NK-92 (cell line): ENCODE data around the gene LZTS2.
A peak's percentile ranks its signal among the peaks of the same experiment; 100 is the strongest.

Experiments used
- DNase-seq: peaks from one replicate; lab custom pipeline; 2025; ENCODE audit not compliant: unreplicated experiment; lab: John Stamatoyannopoulos, UW

Gene LZTS2

GRCh38 chr10:100978121-100978900 lies 21.3 kb upstream of the LZTS2 start:
- no peak for DNase-seq

DNA sequence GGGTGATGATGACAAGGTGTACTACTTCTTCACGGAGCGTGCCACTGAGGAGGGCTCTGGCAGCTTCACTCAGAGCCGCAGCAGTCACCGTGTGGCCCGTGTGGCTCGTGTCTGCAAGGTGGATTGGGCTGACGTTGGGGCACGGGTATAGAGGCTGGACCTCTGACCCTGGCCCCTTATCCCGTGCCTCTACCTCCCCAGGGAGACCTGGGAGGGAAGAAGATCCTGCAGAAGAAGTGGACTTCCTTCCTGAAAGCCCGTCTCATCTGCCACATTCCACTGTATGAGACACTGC lies 20.8 kb upstream of the LZTS2 start:
- no peak for DNase-seq

GRCh38 chr10:100979791-100980272 lies 19.8 kb upstream of the LZTS2 start:
- DNase-seq: no peak

DNA sequence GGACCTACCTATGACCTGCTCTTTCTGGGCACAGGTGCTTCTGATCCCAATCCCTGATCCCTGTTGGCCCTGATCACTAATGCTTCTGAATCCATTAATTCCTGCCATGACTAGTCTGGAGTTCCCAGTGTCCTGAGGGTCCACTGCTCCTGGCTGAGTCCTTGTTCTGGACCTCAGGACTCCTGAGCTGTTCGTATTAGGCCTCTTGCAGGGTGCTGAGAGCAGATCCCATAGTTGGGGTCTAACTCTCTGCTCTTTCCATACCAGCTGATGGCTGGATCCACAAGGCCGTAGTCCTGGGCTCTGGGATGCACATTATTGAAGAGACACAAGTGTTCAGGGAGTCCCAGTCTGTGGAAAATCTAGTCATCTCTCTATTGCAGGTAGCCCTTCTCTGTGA lies 19.3 kb upstream of the LZTS2 start:
- DNase-seq: no peak

GRCh38 chr10:100980711-100981110 lies 18.9 kb upstream of the LZTS2 start:
- no peak for DNase-seq

DNA sequence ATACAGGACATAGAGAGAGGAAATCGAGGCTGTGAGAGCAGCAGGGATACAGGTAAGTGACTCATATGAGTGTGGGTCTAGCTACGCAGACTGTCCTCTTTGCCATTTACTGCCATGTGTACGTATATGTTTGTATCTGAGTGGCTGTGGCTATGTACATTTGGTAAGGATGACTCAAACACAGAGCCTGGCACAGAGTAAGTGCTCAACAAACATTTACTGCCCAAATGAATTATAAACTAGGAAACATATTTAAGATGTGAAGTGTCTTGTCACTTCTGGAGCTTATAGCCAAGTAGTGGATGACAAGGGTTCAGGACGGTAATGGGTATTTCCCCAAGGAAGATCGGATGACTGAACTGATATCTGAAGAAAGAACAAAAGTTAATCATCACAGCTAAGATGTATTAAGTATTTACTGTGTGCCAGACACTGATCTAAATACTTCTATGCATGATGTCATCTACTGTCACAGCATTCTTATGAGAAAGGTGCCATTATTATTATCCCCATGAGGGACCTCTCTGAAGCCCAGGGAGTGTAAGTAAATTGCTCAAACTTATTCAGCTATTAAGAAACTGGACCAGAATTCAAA lies 18.3 kb upstream of the LZTS2 start:
- no peak for DNase-seq

GRCh38 chr10:100982916-100983830 lies 16.4 kb upstream of the LZTS2 start:
- no peak for DNase-seq

GRCh38 chr10:100983868-100984671 lies 15.5 kb upstream of the LZTS2 start:
- DNase-seq: no peak

GRCh38 chr10:100984672-100985177 lies 14.9 kb upstream of the LZTS2 start:
- DNase-seq: no peak

DNA sequence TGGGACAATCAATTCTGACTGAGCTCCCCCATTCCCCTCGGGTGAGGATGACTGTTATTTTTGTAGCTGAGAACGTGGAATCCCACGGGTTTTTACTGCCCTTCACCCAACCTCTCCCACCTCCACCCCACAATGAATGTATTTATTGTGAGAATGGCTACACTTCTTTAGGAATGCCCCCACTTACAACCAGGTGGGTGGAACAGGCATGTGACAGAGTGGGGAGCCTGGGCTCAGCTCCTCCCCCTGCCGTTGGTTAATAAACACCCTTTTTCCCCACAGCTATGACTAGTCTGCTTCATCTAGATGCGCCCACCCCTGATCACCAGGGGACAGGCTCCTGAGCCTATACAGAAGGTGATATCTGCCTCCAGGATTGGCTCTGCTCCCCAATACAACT lies 14.3 kb upstream of the LZTS2 start:
- no peak for DNase-seq

DNA sequence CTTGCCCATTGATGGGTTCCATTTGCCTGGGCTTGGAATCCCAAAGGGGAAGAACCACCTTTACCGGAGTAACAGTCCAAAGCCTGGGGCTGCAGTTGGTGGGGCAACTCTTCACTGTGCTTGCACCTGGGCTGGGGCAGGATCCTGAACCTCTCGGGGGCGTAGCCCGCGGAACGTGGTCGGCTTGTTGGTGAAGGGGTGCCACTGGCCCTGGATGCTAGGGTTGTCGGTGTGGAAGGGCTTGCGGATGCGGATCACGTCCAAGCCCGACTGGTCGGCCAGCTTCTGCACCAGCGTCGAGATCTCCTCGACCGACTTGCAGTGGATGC lies 13.0 kb upstream of the LZTS2 start:
- no peak for DNase-seq

- DNase-seq: peak; percentile 24
Observed at GRCh38 chr10:100986952-100987684, 12.5 kb upstream of the LZTS2 start, which contains the start of the genes MRPL43 and TWNK. Gene MRPL43, minus strand, starts transcription at chr10:100987497. Its CDS starts 54 bp downstream, at chr10:100987443. Gene TWNK, plus strand, starts transcription at chr10:100987543. Its CDS starts 668 bp downstream, at chr10:100988211.

DNA sequence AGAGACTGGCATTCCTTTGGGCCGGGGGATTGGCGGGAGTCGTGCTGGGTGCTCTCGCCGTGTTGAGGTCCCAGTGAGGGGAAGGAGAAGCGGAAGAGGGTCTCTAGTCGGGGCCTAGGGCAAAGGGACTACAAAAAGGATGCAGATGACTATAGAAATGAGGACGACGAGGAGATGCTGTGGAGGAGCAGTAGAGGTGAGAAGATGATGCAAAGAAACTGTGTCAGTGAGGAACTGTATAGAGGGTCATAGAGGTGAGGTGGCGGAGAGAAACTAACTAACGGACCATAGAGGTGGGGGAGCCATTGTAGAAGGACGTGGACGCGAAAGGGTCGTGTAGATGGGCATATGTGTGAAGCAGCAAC lies 11.9 kb upstream of the LZTS2 start:
- DNase-seq: no peak

GRCh38 chr10:100988166-100988565 lies 11.4 kb upstream of the LZTS2 start:
- DNase-seq: no peak

- DNase-seq: no peak
Observed at GRCh38 chr10:100989088-100989487, 10.5 kb upstream of the LZTS2 start.

DNA sequence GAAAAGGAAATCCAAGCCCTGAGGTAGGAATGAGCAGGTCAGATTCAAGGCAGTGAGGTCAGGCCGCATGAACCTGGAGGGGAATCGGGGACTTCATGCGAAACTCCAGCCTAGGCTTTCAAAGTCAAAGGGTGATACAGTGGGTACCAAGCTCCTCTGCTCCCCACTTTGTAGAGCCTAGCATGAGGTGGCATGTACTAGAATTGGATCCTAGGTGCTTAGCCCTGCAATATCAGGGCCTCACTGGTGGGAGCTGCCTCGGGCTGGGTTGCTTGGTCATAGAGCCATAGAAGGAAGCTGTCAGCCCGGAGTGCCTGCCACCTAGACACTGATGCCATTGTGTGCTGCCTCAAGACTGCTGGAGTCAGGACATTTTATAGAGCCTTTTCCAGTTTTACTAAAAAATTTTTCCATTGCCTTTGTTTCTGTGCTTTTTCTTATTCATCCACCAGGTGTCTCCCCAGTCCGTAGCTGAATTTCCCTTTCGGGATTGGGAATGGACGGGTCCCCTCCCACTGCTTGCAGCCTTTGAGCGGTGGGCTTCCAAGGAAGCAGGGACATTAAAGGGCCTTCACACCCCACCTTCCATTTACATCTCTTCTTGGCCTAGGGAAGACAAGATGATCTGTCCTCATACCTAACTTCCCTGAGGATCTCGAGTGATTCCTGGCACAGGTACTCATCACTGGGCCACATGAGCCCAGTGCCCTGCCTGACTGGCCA lies 5.5 kb upstream of the LZTS2 start:
- DNase-seq: no peak

DNA sequence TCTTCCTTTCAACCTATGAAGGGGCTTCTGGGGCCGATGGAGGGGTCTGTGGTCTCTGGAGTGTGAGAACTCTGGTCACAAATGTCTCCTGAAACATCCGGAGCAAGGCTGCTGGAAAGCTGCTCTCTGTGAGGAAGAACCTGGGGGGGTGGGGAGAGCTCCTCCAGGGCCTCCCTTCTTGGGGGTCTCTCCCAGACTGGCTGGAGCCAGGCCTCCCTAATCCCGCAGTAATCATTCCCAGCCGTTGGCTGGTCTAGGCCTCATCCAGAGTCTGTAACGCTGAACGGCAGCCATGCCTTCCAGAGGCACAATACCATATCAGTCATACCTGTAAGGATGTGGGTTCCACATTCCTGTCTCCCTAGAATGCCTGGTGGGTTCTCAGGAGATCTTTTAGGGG lies 4.4 kb upstream of the LZTS2 start:
- no peak for DNase-seq

DNA sequence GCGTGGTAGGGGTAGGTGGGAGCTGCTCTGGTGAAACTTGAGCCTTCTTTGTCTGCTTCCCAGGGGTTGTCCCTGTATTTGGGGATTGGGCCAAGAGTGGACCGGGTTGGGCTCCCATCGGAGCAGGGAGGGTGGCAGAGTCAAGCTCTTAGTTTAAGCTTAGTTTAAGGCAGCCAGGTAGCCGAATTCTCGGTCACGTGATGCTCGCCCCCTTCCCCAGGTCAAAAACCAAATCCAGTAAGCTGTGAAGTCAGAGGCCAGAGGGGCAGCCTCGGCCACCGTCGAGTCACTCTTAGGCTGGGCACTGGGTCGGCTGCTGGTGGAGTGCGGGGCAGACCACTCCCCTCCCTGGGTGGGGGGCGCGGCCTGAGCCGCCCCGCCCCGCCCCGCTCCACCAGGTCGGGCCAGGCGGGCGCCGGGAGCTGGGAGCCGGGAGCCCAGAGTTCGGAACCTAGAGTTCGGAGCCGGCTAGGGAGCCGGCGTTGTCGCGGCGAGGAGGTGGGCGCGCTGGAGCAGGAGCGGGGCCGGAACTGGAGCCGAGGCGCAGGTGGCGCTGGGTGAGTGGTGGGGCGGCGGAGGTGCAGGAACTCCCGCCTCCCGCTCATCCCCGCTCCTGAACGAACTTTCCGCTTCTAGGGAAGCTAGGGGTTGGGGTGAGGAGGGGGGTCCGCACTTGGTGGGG lies 2.8 kb upstream of the LZTS2 start:
- no peak for DNase-seq
